Measurements from ENCODE around the gene ZNF691. TPM values are rescaled to one million over a fixed set of nuclear protein-coding genes. Genes with fewer than 3 reads are reported as not detected.
"Not testable (repeated sequence)": the region's sequence is repeated elsewhere in the genome, so short reads cannot be mapped to it uniquely, and the experiment has no call there.

Gene ZNF691
- 7.3 and 7.9 TPM in 2 replicates for total RNA-seq (2014; rRNA removed; shearing (Covaris generic))

DNA sequence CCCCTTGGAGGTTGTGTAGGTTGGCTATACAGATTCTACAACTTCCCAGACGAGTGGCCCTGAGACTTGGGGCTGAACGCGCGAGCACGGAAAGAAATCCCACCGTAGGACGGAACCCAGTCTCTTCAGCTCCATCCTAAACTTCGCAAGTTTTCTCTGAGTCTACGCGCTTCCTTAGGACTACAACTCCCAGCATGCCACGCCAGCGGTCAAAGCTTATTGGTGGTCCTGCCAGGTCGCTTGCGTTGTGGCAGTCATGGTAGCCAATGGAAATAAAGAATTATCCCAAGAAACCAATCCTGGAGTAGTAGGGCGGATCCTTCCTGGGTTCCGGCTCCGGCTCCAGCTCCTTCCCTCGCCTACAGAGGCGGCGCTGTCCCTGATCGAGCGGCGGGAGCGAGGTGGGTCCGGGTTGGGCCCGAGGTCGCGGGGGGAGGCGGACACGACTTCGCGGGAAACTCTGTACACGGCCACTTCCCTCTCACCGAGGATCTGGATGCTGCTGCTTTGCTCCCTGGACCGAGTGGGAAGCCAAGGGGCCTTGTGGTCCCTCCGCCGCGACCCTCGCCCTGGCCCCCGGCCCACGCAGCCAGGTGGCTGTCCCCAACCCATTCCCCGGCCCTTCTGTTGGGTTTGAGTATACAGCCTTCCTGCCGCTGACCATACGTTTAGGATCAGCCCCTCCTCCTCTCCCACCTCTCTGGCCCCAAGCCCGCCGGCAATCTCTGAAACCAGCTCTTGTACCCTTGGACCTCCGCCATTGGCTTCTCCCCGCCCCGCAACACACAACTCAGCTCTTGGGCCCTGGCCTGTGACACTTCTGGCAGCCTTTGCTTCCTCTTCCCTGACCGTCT, at the start of gene ZNF691:
TSS of gene ZNF691 (plus strand) at position 357 of the 854 bp plus-strand sequence. CDS start 3,046 bp downstream, outside the sequence.
- H3K4me1 ChIP-seq (replicated peaks), result peaks cover 27% of the 10 kb centered on the region
- H3K4me3 ChIP-seq, result peak within 1 kb of the TSS; percentile 63
- peak; percentile 91 to 95 for DNase-seq (ENCODE audit: low read depth in 1 of 2, low spot score in 2 of 2)
- H3K27me3 ChIP-seq (replicated peaks), result no peaks in the 10 kb centered on the region
- peak within 1 kb of the TSS; percentile 33 for H3K27ac ChIP-seq
- H3K36me3 ChIP-seq, result peaks cover 19% of the 10 kb centered on the region
- no peaks in the 10 kb centered on the region for H3K9me3 ChIP-seq (replicated peaks)

DNA sequence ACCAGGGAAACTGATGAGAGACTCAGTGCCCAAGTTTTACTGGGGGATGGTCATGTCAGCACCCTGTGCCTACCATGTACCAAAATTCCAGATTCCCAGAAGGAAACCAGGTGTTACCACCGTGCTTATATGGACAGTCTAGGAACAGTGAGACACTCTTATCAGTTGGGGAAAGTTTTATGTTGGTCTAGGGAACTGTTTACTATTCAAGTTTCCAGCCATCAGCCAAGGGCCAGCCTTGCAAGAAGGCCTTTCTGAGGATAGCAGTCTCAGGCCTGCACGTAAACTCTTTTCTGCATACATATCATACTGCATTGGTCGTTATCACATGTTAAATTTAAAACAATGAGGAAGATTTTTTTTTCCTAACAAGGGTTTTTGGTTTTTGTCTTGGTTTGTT, 49.0 kb upstream of the ZNF691 start:
- DNase-seq (ENCODE audit: low read depth in 1 of 2, low spot score in 2 of 2), result no peak
- Histone ChIP-seq H3K27ac (no peak overlapping the region), H3K9me3 (replicated peaks) (no peaks in the 10 kb centered on the region), H3K27me3 (replicated peaks) (0 out of 2 replicates have a peak, but pooled peaks cover 4% of the 10 kb centered on the region), H3K4me1 (replicated peaks) (no peaks in the 10 kb centered on the region), H3K4me3 (no peak overlapping the region), H3K36me3 (no peaks in the 10 kb centered on the region)

GRCh38 chr1:42797979-42798378, 48.4 kb upstream of the ZNF691 start:
- H3K27me3 ChIP-seq (replicated peaks), result 0 out of 2 replicates have a peak, but pooled peaks cover 4% of the 10 kb centered on the region
- no peak overlapping the region for H3K27ac ChIP-seq
- no peaks in the 10 kb centered on the region for H3K36me3 ChIP-seq
- no peak for DNase-seq (ENCODE audit: low read depth in 1 of 2, low spot score in 2 of 2)
- no peaks in the 10 kb centered on the region for H3K9me3 ChIP-seq (replicated peaks)
- H3K4me3 ChIP-seq, result no peak overlapping the region
- H3K4me1 ChIP-seq (replicated peaks), result no peaks in the 10 kb centered on the region

- no peak overlapping the region for H3K4me3 ChIP-seq
- 0 out of 2 replicates have a peak, but pooled peaks cover 4% of the 10 kb centered on the region for H3K27me3 ChIP-seq (replicated peaks)
- H3K36me3 ChIP-seq, result peaks cover 7% of the 10 kb centered on the region; the same call in 1 of the 2 replicates
- no peaks in the 10 kb centered on the region for H3K4me1 ChIP-seq (replicated peaks)
- H3K27ac ChIP-seq, result no peak overlapping the region
- 0 out of 2 replicates have a peak, but pooled peaks cover 3% of the 10 kb centered on the region for H3K9me3 ChIP-seq (replicated peaks)
- DNase-seq (ENCODE audit: low read depth in 1 of 2, low spot score in 2 of 2), result no peak
Measured at GRCh38 chr1:42801832-42802473, 44.5 kb upstream of the ZNF691 start.

DNA sequence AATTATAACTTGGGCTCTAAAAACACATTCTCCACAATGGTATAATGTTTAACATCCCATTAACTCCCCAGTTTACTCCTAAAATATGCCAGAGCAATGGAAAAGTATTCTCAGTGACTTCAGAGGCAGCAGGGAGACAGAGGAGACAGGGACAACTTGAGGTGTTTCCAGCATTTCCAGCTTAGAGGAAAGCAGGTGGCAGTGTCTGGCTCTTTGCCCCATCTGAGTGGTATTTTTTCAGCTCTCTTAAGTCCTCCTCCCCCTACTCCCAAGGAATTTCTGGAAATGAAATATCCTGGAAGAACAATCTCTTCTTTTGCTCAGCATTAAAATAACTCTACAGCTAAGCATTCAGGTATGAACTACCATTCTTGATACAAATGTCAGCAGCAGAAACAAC, 40.2 kb upstream of the ZNF691 start:
- Histone ChIP-seq H3K9me3 (replicated peaks) (0 out of 2 replicates have a peak, but pooled peaks cover 3% of the 10 kb centered on the region), H3K27me3 (replicated peaks) (no peaks in the 10 kb centered on the region), H3K4me3 (no peak overlapping the region), H3K36me3 (peaks cover 11% of the 10 kb centered on the region; the same call in 1 of the 2 replicates), H3K27ac (no peak overlapping the region), H3K4me1 (replicated peaks) (no peaks in the 10 kb centered on the region)
- DNase-seq (ENCODE audit: low read depth in 1 of 2, low spot score in 2 of 2), result no peak

DNA sequence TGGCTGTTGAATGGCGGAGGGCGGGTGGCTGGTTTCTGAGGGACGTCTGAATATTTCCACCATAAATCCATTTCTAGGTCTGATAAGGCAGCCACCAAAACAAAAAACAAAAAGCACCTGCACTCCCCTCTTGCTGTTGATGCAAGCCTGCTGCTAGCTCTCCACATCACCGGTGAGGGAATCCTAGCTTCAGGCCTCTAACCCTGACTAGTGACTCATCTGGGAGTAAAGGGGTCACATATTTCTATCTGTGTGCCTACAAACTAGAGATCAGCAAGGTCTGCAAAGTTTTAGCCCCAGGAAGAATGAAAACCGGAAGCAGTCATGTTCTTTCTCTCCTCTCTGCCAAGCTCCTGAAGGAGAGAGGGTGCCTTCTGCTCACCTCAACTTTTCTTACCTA, 39.8 kb upstream of the ZNF691 start:
- 0 out of 2 replicates have a peak, but pooled peaks cover 3% of the 10 kb centered on the region for H3K9me3 ChIP-seq (replicated peaks)
- no peaks in the 10 kb centered on the region for H3K4me1 ChIP-seq (replicated peaks)
- DNase-seq (ENCODE audit: low read depth in 1 of 2, low spot score in 2 of 2), result no peak
- H3K36me3 ChIP-seq, result peaks cover 11% of the 10 kb centered on the region; the same call in 1 of the 2 replicates
- no peaks in the 10 kb centered on the region for H3K27me3 ChIP-seq (replicated peaks)
- H3K27ac ChIP-seq, result no peak overlapping the region
- no peak overlapping the region for H3K4me3 ChIP-seq

DNA sequence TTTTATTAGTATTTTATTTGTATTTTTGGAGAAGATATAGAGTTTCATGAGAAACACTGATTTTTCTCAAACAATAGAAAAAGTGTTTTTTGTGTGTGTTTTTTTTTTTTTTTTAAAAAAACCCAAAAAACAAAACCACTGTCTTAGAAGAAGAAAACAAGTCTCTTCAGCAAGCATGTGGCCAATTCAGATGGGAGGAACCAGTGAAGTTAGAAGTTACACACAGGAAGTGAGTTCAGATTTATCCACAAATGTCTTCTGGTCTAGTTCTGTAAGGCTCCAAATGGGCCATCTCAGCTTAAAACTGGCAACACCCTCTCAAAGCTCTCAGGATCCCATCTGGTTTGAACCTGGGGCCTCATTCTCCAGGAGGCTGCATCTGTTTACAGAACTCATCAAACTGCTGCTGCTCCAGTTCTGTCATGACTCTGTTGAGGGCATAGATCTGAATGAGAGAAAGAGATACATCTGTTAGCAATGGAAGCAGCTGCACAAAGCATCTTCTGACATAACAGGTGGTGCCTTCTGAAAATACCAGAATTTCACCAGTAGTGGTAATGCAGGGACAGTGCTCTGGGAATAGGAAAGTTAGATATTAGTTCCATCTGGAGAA, 39.3 kb upstream of the ZNF691 start:
- Histone ChIP-seq H3K4me3 (no peak overlapping the region), H3K27ac (no peak overlapping the region), H3K27me3 (replicated peaks) (no peaks in the 10 kb centered on the region), H3K36me3 (peaks cover 11% of the 10 kb centered on the region; the same call in 1 of the 2 replicates), H3K4me1 (replicated peaks) (no peaks in the 10 kb centered on the region), H3K9me3 (replicated peaks) (0 out of 2 replicates have a peak, but pooled peaks cover 3% of the 10 kb centered on the region)
- DNase-seq (ENCODE audit: low read depth in 1 of 2, low spot score in 2 of 2), result no peak

DNA sequence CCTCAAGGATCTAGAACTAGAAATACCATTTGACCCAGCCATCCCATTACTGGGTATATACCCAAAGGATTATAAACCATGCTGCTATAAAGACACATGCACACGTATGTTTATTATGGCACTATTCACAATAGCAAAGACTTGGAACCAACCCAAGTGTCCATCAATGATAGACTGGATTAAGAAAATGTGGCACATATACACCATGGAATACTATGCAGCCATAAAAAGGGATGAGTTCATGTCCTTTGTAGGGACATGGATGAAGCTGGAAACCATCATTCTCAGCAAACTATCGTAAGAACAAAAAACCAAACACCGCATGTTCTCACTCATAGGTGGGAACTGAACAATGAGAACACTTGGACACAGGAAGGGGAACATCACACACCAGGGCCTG, 31.6 kb upstream of the ZNF691 start:
- not testable (repeated sequence) for DNase-seq (ENCODE audit: low read depth in 1 of 2, low spot score in 2 of 2); H3K27me3 ChIP-seq (replicated peaks); H3K4me3 ChIP-seq; H3K9me3 ChIP-seq (replicated peaks); H3K36me3 ChIP-seq; H3K27ac ChIP-seq
- peaks cover 16% of the 10 kb centered on the region for H3K4me1 ChIP-seq (replicated peaks)

GRCh38 chr1:42815941-42816584, 30.4 kb upstream of the ZNF691 start:
- H3K36me3 ChIP-seq, result peaks cover 8% of the 10 kb centered on the region
- no peak for DNase-seq (ENCODE audit: low read depth in 1 of 2, low spot score in 2 of 2)
- H3K9me3 ChIP-seq (replicated peaks), result no peaks in the 10 kb centered on the region
- H3K4me1 ChIP-seq (replicated peaks), result peaks cover 20% of the 10 kb centered on the region
- H3K4me3 ChIP-seq, result peak overlapping the region; percentile 94
- H3K27ac ChIP-seq, result no peak overlapping the region
- H3K27me3 ChIP-seq (replicated peaks), result no peaks in the 10 kb centered on the region

DNA sequence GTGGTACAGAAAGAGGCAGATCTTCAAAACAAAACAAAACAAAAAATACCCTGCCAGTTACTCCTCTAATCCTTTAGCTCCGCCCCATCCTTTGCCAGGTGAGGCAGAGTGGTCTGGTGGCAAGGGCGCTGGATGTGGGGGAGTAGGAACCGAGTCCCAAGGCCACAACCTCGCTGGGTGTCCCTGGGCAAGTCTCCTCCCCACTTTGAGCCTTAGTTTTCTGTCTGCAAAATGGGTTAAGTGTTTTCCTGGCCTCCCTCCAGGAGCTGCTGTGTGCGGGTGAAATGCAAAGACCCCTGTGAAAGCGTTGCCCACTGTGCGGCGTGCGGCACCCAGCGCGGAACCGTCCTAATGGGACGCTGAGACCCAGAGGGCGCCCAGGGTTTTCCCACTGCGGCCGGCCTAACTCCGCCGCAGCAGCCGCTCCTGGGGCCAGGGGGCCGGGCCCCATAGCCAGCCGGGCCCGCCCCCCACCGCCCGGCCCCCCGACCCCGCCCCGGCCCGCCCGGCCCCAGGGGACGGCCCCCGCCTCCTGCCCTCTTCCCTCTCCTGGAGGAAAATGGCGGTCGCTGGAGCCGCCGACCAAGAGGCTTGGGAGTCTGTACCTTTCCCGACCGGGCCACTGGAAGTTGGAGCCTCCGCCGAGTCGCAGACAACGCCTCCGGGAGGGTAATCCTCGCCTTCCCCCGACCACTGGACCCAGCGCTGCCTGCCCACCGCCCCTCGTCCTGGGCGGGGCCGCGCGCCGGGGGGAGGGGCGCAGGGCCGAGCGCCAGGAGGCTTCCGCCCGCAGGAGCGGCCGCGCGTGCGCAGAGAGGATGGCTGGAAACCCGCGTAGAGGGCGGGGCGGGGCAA, 29.6 kb upstream of the ZNF691 start, which contains the start of the genes ERMAP and SVBP:
TSS of gene ERMAP (plus strand) at position 538 of the 855 bp plus-strand sequence. CDS start 13,327 bp downstream, outside the sequence.
TSS of gene SVBP (minus strand) at position 813 of the 855 bp plus-strand sequence. CDS start 853 bp downstream, outside the sequence.
- peak; percentile 93 to 98 for DNase-seq (ENCODE audit: low read depth in 1 of 2, low spot score in 2 of 2)
- H3K9me3 ChIP-seq (replicated peaks), result no peaks in the 10 kb centered on the region
- peak within 1 kb of the TSS; percentile 94 for H3K4me3 ChIP-seq
- H3K27me3 ChIP-seq (replicated peaks), result no peaks in the 10 kb centered on the region
- H3K27ac ChIP-seq, result peak within 1 kb of the TSS; percentile 100
- H3K36me3 ChIP-seq, result peaks cover 8% of the 10 kb centered on the region
- peaks cover 20% of the 10 kb centered on the region for H3K4me1 ChIP-seq (replicated peaks)

GRCh38 chr1:42817440-42817767, 29.0 kb upstream of the ZNF691 start:
- H3K9me3 ChIP-seq (replicated peaks), result no peaks in the 10 kb centered on the region
- peak overlapping the region; percentile 100 for H3K27ac ChIP-seq
- peak overlapping the region; percentile 94 for H3K4me3 ChIP-seq
- H3K36me3 ChIP-seq, result peaks cover 8% of the 10 kb centered on the region
- H3K27me3 ChIP-seq (replicated peaks), result no peaks in the 10 kb centered on the region
- DNase-seq (ENCODE audit: low read depth in 1 of 2, low spot score in 2 of 2), result peak in 1 of 2 experiments; percentile 57
- H3K4me1 ChIP-seq (replicated peaks), result peaks cover 20% of the 10 kb centered on the region

DNA sequence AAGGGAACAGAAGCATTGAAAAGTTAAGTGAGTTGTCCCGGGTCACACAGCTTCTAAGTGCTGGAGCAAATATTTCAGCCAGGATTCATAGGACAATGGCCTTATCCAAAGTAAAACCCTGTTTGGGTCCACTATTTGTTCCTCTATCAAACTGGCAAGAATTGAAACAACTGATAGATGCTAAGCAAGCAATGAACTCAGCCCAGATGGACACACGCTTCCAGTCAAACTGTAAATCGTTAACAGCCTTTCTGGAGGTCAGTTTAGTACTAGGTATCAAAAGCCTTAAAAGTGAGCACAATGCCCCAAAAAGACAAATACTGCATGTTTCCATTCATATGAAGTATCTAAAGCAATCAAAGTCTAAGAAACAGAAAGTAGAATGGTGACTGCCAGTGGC, 28.4 kb upstream of the ZNF691 start:
- DNase-seq (ENCODE audit: low read depth in 1 of 2, low spot score in 2 of 2), result no peak
- peaks cover 20% of the 10 kb centered on the region for H3K4me1 ChIP-seq (replicated peaks)
- no peak overlapping the region for H3K4me3 ChIP-seq

More for the DNA sequence above, 28.4 kb upstream of the ZNF691 start:
- peaks cover 8% of the 10 kb centered on the region for H3K36me3 ChIP-seq
- no peaks in the 10 kb centered on the region for H3K27me3 ChIP-seq (replicated peaks)
- no peak overlapping the region for H3K27ac ChIP-seq
- no peaks in the 10 kb centered on the region for H3K9me3 ChIP-seq (replicated peaks)

Data from SJSA1 (cell line).